HG02678 (cell line): ENCODE measurements around the gene KIF13A.
"Not testable (repeated sequence)": the region's sequence is repeated elsewhere in the genome, so short reads cannot be mapped to it uniquely, and the experiment has no call there.

Experiments
- ATAC-seq: cut with Tn5 transposase; IDR thresholded peaks from one replicate; pipeline ENCODE4 v1.9.1; 2021; ENCODE audit warnings: mild to moderate bottlenecking, moderate library complexity; ENCODE audit not compliant: unreplicated experiment

The KIF13A gene

DNA sequence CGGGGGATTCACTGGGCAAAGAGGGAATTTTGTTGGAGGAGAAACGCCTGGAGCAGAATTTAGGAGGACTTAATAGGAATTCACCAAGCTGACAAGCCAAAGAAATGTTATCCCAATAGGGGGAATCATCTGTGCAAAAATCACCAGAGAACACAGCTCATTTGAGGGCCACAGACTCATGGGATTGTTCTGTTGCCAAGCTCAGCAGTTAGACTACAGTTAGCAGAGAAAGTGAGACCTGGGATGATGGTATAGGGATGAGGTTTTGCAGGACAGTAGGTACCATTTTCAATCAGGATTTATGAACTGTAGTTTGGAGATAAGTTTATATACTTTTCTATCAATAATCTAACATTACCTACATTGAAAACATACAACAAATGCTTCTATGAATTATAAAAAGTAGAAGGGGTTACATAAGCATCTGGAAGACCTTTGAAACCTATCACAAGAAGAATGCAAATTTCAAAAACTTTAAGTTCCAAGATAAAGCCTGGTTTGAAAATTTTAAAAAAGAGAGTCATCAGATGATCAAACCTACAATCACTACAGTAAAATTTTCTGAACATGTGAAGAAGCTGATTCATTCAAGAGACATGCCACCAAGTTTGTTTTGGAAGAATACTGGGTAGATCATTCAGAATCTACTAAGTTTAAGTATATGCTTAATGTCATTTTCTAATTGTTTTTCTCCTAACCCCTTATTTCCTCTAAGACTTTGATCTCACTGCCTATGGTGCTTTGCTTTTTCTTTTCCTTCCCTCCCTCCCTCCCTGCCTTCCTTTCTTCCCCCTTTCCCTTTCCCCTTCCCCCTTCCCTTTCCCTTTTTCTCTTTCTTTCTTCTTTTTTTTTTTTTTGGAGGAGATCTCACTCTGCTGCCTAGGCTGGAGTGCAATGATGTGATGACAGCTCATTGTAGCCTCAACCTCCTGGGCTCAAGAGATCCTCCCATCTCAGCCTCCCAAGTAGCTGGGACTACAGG is 81.5 kb downstream of the KIF13A start:
- no peak for ATAC-seq

- no peak for ATAC-seq
Measured at GRCh38 chr6:17904491-17905120, 82.8 kb downstream of the KIF13A start.

DNA sequence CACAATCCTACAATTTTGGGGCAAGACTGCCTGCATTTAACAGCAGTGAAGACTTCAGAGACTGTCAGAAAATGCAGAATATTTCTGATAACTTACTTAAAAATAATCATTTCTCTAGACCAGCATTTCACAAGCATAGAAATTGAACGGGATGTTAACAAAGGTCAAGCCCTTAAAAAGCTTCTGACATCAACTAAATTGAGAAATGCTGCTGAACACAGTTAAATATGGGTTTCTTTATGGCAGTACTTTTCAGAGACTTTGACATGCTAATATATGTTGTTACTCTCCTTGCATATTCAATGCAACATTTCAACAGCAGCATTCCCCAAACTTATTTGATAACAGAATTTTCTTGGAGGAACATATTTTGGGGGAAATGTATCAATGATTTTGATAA is 84.5 kb downstream of the KIF13A start:
- no peak for ATAC-seq

GRCh38 chr6:17901493-17901892 is 85.9 kb downstream of the KIF13A start:
- no peak for ATAC-seq

GRCh38 chr6:17900011-17900410 is 87.4 kb downstream of the KIF13A start:
- ATAC-seq, result no peak

GRCh38 chr6:17899491-17899890 is 87.9 kb downstream of the KIF13A start:
- ATAC-seq, result no peak

DNA sequence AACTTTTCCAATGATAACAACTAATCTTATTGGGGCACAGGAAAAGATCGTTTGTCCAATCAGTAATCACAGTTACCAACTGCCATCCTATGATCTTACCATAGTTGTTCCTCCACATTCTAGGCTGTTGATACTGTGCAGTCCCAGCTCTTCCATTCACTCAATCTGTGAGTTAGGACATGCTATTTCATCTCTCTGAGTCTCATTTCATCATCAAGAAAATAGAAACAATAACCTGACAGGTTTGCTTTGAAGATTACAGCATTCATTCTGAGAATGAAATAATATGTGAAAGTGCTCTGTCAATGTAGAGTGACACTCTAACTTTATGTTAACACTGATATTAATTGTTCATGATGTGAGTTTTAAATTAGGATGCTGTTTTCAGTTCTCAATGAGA is 89.8 kb downstream of the KIF13A start:
- no peak for ATAC-seq

GRCh38 chr6:17894905-17895304 is 92.5 kb downstream of the KIF13A start:
- no peak for ATAC-seq

- no peak for ATAC-seq
Measured at GRCh38 chr6:17894191-17894590, 93.2 kb downstream of the KIF13A start.

DNA sequence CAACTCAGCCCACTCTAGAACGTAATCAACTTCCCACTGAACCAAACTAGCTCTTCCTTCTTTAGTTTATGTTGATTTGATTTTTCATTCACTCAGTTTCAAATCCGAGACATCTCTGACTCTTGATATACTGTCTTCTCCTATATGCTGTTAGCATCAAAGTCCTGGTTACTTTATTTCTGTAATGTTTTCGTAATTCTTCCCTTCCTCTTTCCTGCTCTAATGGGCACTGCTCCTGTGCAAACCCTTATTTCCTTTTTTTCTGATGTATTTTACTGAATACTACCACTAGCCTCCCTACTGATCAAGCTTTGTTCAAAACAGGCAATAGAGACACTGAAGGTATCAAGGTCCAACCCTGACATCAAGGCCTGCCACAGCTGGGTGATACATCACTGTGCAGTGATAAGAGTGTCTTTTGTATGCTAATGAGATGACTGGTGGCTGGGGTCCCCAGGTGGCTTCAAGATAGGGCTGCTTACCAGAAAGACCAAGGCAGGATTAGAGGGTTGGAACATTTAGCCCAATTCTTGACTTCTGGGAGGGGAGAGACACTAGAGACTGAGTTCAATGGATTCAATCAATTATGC is 95.2 kb downstream of the KIF13A start:
- no peak for ATAC-seq

GRCh38 chr6:17890309-17890708 is 97.1 kb downstream of the KIF13A start:
- ATAC-seq, result no peak

- ATAC-seq, result not testable (repeated sequence)
Measured at GRCh38 chr6:17889777-17890176, 97.7 kb downstream of the KIF13A start.

DNA sequence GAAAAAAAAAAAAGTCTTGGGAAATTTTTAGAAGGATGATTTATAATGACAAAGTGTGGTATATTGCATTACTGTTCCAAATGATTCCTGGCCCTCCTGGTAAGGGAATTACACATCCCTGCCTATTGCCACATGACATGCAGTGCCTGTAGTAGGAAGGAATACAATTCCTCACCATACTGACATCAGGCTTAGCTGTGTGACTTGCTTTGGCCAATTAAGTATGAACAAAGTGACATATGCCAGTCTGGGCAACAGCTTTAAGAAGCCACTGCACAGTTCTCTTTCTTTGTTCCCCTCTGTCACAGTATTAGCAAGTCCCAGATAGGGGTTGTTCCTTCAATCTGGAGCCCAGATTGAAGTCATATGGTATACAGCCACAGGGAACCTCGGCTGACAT is 100.5 kb downstream of the KIF13A start:
- ATAC-seq, result no peak

DNA sequence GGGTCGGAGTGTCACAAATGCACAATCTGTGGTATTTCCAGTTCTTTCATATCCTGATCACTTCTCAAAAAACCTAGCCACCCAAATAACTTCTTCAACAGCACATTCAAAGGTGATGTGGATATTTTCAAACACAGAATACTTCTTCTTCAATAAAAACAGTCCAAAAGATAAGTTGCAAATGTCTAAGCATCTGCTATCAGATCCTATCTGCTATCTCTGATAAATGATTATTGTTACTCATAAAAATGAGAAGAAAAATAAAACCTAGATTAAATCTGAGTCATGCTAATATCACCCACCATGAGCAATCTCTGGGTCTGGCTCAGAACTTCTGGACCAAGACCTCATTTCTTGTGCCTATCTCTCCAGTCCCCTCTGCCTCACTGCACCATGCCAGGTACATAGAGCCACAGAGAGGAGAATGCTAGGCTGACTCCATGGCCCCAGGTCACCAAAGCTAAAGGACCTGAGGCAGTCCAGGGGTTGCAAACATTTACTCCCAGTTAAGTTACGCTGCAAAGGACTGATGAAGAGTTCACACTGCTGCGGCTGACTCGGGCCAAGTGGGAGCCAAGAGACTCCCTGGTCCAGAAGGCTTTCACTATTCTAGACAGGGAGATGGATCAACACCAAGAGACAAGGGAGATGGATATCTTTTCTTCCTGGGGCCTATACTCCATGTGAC is 101.4 kb downstream of the KIF13A start:
- ATAC-seq, result no peak

DNA sequence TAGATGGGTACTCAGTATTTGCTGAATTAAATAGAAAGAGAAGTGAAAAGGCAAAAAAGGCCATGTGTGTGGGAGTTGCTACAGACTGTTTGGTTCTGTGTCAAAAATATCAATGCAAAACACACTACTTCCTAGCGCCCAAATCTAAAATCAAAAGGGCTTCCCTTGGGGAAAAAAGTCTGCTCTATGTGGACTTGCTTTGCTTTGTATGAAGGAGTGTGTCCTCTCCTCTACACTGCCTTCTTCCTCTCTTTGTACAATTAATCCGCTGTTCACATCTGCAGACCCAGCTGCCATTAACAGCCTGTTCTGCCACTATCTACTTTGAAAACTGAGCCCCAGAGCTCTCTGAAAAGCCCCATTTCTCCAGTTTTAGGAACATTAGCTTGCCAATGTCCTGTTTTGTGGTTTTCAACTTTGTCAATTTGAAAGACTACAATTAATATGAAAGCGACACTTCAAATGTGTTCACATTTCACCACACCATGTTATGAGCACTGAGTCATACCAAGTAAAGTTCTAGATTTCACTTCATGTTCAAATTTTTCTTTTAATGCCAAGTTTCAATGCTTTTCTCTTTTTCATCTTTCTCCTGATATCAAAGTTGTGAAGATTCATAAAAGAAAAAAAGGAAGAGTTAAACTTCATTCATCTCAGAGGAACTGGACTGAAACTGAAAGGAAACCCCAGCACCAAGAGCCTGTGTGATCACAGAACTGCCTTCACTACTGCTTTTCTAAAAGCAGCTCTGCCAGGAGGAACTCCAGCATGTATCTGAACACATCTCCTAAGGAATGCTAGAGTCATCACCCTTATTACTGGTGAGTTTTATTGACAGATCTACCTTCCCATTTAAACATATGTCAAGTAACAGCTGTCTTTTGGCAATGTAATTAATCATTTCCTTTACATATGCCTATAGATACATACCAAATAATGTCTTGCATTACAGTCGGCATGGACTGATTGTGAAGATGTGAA is 102.6 kb downstream of the KIF13A start:
- peak; percentile 78 for ATAC-seq

DNA sequence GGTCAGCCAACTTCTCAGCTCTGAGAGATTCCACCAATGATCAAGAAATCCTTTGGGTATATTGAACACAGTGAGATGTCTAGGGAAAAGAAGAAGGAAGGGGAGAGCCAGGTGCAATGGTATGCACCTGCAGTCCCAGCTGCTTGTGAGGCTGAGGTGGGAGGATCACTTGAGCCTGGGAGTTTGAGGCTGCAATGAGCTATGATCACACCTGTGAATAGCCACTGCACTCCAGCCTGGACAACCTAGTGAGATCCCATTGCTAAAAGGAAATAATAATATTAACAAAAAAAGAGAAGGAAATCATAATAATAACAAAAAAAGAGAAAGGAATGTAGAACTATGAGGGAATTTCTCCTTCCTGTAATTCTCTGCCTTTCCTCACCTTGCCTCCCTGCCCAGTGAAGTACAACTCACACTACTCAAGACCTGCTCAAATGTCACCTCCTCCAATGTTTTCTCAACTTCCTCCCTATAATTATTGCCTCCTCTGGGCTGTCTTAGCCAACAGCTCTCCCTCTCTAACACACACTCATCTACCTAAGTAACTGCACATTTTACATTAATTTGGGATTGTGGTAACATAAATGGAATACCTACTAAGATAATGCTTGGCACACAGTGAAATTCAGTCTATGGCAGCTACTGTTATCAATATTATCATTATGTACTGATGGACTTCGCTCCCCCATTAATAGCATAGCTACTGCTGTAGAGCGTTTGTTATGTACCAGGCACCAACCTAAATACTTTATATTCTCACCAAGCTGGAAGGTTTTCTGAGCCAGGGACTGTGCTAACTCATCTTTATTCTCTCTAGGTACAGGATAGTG is 103.6 kb downstream of the KIF13A start:
- no peak for ATAC-seq

- ATAC-seq, result no peak
Measured at GRCh38 chr6:17881085-17881858, 106.2 kb downstream of the KIF13A start.

GRCh38 chr6:17879184-17879583 is 108.3 kb downstream of the KIF13A start:
- ATAC-seq, result no peak
